ENCODE results near the gene IL6R. TPM values are rescaled to one million over a fixed set of nuclear protein-coding genes. Genes with fewer than 3 reads are reported as not detected.
"Not testable (repeated sequence)": the region's sequence is repeated elsewhere in the genome, so short reads cannot be mapped to it uniquely, and the experiment has no call there.

Gene IL6R
- total RNA-seq, 1 donor from 2014 or later: 171 TPM

- DNase-seq (ENCODE audit: low spot score) (no peak), ATAC-seq (no peak)
These were observed 73.5 kb downstream of the IL6R start for GRCh38 chr1:154478639-154479038.

DNA sequence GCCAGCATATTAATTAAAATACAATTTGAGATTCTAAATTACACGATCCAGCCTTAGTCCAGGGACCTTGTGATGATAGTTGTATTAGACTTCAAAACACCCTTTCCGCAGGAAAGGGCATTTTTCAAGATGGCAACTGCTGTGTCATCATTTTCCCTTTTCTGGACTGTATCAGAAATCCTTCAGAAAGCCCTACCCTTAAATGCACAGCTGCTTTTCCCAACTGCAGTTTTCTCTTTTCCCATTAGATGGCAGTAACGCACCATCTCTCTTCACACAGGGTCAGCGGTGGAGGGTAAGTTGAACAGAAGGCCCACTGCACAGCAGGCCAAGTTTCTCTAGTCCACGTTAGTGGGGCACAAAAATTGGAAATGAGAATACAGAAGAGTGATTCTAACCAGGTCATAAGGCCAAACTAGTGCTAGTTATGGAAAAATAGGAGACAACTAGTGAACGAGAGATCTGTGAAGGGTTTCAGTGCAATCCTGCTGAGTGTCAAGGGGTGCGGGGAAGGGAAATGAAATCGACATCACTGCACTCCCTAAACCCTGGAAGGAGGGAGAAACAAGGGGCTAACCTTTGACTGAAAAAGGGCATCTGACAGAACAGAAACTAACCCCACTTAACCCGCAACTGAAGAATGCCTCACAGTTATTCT is 74.8 kb downstream of the IL6R start:
- ATAC-seq (peak; percentile 96), DNase-seq (ENCODE audit: low spot score) (peak; percentile 62)

GRCh38 chr1:154481053-154481452 is 75.9 kb downstream of the IL6R start:
- ATAC-seq: no peak

DNA sequence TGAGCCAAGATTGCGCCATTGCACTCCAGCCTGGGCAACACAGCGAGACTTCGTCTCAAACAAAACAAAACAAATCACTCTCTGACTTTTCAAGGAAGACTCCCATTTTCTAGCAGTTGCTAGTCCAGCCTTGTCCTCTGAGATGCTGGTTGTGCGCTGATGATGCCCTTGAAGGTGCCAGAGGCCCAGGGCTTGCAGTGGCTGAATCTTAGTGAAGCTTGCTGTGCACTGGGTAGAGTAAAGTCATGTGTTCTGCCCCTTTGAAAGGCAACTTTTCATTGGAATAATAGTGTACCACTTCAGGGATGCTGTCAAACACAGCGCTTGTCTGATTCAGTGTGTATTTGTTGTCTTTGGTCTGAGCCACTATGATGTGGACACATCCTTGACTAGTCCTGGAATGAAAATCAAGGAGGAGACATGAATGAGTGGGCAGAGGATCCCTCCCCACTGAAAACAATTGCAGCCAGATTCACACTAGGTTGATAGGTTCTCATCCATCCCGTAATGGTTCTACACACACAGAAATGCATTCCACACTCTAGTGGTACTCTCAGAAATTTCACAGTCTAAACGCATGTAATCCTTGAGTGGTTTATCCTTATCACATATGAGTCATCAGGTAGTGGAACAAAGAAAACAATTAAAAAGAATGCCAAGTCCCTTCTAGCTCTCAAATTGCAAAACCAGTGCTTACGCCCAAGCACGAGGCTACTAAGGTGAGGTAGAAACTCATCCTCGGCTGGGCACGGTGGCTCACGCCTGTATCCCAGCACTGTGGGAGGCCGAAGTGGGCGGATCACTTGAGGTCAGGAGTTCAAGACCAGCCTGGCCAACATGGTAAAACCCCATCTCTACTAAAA is 79.0 kb downstream of the IL6R start:
- ATAC-seq (no peak), DNase-seq (ENCODE audit: low spot score) (no peak)

More at GRCh38 chr1:154481053-154481452, 75.9 kb downstream of the IL6R start:
- DNase-seq (ENCODE audit: low spot score): no peak

- ATAC-seq (peak; percentile 51), DNase-seq (ENCODE audit: low spot score) (no peak)
These were observed 80.0 kb downstream of the IL6R start for GRCh38 chr1:154485106-154485505.

- DNase-seq (ENCODE audit: low spot score) (peak; percentile 58), ATAC-seq (peak; percentile 87)
These were observed 80.9 kb downstream of the IL6R start for GRCh38 chr1:154485910-154486496.

GRCh38 chr1:154486756-154487155 is 81.6 kb downstream of the IL6R start:
- ATAC-seq: not testable (repeated sequence)

DNA sequence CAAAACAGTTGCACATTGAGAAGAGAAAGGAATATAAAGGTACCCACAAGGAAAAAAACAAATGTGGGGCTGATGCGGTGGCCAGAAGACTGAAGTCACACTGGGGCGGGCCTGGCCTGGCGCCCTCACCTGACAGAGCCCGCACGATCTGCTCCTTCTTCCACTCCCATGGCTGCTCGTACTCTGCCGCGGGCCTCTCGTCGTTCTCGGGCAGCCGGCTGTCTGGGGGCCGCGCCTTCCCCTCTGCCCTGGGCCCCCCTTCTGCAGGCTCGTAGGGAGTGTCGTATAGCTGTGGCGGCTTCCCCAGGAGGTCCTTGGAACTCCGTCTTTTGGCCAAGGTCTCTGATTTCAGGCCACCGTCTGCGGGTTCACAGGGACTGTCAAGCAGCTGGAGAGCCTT is 83.8 kb downstream of the IL6R start:
- DNase-seq (ENCODE audit: low spot score) (no peak), ATAC-seq (no peak)

More at GRCh38 chr1:154486756-154487155, 81.6 kb downstream of the IL6R start:
- DNase-seq (ENCODE audit: low spot score): not testable (repeated sequence)

- ATAC-seq: no peak
- no peak for DNase-seq (ENCODE audit: low spot score)
These were observed 84.6 kb downstream of the IL6R start for GRCh38 chr1:154489695-154490274.

DNA sequence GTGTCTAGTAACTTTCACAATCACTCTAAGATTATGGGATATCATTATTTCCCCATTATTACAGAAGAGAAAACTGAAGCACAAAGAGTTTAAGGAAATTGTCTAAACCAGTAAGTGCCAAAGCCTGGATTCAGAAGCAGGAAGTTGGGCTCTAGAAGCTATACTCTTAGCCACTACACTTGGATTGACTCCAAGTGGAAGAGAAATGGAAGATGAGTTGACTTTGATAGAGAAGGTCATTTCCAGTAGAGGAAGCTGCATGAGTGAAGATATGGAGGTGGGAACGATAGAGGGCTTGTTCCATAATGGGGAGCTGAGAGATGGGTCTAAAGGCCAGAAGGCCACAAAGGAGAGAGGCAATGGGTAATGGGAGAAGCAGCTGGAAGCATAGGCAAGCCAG is 85.2 kb downstream of the IL6R start:
- DNase-seq (ENCODE audit: low spot score) (no peak), ATAC-seq (peak; percentile 12)

DNA sequence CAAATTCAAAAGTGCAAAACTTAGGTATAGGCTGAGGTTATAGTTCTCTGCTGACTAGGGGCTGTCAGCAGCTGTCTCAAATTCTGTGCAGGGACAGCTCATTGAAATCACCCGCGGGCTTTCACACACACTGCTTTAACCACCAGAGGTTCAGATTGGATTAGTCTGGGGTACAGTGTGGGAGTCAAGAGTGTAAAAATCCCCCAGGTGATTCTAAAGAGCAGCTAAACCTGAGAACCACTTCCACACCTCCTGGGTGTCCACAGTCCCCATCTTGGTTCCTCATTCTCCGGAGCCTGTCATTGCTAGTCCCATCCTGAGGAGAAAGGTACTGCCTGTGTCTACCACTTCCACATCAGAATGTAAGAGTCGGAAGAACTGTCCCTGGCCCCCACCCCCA is 87.0 kb downstream of the IL6R start:
- no peak for ATAC-seq

GRCh38 chr1:154493276-154493675 is 88.1 kb downstream of the IL6R start:
- peak; percentile 34 for ATAC-seq
- DNase-seq (ENCODE audit: low spot score): peak; percentile 52

More for the DNA sequence above, 87.0 kb downstream of the IL6R start:
- no peak for DNase-seq (ENCODE audit: low spot score)

DNA sequence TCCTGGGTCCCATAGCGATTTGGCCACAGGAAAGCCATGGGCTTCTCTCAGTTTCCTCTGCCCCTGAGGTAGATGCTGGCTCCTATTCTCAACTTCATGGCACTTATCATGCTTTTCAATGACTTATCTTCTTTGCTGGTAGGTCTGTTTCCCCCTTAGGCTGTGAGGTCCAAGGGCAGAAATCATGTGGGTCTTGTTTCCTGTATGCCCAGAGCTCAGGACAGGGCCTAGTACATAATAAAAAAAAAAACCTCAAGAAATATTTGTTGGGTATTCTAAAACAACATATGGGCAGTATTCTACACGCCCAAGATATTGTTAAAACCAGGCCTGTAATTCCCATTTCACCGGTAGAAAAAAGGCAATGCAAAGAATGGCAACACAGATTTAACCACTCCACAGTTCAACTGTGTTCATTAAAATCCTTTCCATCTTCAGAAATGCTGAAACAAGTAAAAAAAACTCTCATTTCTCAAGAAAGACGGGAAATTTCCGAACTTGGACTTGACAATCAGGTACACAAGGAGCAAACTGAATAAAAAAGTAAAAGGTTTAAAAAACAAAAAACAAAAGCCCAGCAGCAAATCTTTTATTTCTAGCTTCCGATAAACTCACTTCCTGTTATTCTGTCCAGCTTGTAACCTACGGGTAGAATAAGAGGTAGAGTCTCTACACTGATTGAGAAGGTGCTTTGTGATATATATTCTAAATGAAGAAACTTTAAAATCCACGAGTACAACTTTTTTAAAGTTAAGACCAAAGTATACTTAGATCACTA is 90.5 kb downstream of the IL6R start:
- DNase-seq (ENCODE audit: low spot score) (no peak), ATAC-seq (no peak)

DNA sequence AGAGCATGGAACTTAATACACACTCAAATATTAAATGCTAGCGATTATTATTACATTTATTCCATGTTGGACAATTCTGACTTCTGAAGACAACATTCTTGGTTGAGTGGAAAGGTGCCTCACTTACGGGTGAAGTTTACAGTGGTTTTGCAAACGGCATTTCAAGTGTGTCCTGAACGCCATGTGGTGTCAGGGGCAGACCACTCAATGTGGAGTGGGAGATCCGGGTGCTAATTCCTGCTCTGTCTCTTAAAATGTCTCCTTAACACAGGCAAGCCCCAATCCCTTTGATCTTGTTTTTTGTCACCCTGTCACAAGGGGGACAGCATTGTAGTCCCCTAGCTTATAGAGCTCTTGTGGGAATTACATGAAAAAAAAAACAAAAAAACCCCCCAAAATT is 91.2 kb downstream of the IL6R start:
- ATAC-seq (no peak), DNase-seq (ENCODE audit: low spot score) (no peak)

DNA sequence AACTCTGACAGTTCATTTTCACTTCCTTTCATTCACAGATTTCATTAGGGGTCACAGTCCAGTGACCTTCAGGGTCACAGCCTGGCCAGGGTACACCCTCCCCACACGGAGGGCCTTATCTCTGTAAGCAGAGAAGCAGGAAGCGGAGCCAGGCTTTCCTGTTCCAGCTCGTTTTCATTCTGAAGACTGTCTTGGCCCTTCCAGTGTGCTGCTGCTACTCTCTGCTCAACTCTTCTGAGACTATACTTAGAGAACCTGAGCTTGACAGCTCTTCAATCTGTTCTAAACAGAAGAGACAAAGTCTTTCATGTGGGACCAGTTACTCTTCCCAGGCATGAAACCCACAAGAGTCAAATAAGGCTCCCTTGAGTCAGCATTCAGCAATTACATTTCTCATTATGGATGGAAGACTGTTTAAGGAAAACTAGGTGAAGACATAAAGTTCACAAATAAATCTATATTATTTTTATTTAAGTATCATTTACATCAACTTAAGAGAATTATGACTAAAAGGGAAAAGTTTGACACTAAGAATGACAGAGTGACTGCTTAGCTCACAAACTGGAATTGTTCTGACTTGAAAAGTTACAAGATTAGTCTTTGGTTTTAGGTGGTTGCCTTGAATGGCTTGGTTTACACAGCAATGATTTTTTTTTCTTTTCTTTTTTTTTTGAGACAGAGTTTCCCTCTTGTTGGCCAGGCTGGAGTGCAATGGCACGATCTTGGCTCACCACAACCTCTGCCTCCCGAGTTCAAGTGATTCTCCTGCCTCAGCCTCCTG is 92.1 kb downstream of the IL6R start:
- ATAC-seq: peak; percentile 90
- peak; percentile 84 for DNase-seq (ENCODE audit: low spot score)

GRCh38 chr1:154499446-154499845 is 94.3 kb downstream of the IL6R start:
- no peak for ATAC-seq
- DNase-seq (ENCODE audit: low spot score): no peak

GRCh38 chr1:154500533-154500932 is 95.4 kb downstream of the IL6R start:
- DNase-seq (ENCODE audit: low spot score) (no peak), ATAC-seq (no peak)

- ATAC-seq (peak; percentile 74), DNase-seq (ENCODE audit: low spot score) (peak; percentile 73)
These were observed 96.4 kb downstream of the IL6R start for GRCh38 chr1:154501423-154502065.

DNA sequence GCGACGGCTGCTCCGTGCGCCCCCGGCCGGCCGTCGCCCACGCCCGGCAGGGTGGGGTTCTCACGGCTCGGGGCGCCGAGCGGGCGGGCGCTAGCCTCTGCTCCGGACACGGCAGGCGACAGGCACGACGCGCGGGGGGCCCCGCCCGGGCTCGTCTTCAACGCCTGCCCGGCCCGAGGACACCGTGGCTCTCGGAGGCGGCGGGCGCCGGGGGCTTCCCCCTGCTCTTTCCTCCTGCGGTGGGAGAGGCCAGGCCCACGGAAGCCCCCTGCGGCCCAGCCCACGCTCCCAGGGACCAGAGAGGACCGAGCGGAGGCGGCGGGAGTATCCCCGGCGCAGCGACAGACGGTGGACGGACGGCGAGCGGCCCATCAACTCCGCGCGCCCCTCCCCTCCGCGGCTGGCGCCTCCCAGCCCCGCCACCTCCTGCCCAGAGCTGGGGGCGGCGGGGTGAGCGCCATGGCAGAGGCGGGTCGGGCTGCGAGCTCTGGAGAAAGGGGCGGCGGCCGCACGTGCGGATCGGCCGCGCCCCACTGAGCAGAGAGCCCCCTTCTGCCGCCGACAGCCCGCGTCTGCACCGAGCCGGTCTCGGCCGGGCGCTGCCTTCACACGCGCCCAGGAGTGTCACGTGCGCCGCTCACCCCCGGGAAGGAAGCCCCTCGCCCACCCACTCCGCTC is 97.1 kb downstream of the IL6R start, which contains the start of the genes SHE and TDRD10:
SHE (minus strand) TSS at position 347 of the 678 bp plus-strand sequence. CDS start 386 bp downstream, outside the sequence.
TDRD10 (plus strand) TSS at position 154 of the 678 bp plus-strand sequence. CDS start 4,685 bp downstream, outside the sequence.
- ATAC-seq (peak; percentile 69), DNase-seq (ENCODE audit: low spot score) (peak; percentile 53)

All from left lobe of liver (tissue), 2 donors.